Measurements from ENCODE around the gene SPAG17. TPM values are rescaled to one million over a fixed set of nuclear protein-coding genes. Genes with fewer than 3 reads are reported as not detected.

SPAG17 gene
- total and polyA plus RNA-seq, 2 donors from 2014 or later = 8.7 to 10.4 TPM

GRCh38 chr1:118136187-118136941 lies 48.7 kb downstream of the SPAG17 start:
- Histone ChIP-seq H3K9ac (ENCODE audit: low read length in 3 of 3) (no peak overlapping the region), H3K27ac (ENCODE audit: low read depth in 2 of 2, low read length in 2 of 2) (no peak overlapping the region), H3K9me3 (ENCODE audit: control insufficient read depth in 2 of 3, insufficient read depth in 1 of 3, low read length in 3 of 3) (no peaks in the 10 kb centered on the region), H3K4me1 (ENCODE audit: control insufficient read depth in 2 of 3, insufficient read depth in 2 of 3, low read depth in 1 of 3, low read length in 3 of 3) (no peaks in the 10 kb centered on the region), H3K4me3 (ENCODE audit: low read length in 3 of 3) (no peak overlapping the region), H3K27me3 (ENCODE audit: control insufficient read depth, insufficient read depth, low read length) (no peaks in the 10 kb centered on the region), H3K36me3 (ENCODE audit: control insufficient read depth in 2 of 3, insufficient read depth in 3 of 3, low read length in 3 of 3) (no peaks in the 10 kb centered on the region)
- intact Hi-C loops (cut with DNase I) = no loop called here
- no peak for TF ChIP-seq CTCF (IDR thresholded peaks at IDR 0.05; ENCODE audit: borderline replicate concordance, extremely low read depth, insufficient read depth)
- FAIRE-seq = no peak
- no peak for DNase-seq

- intact Hi-C loops (cut with DNase I) = no loop called here
- no peak overlapping the region for H3K4me3 ChIP-seq (ENCODE audit: low read length in 3 of 3)
- H3K36me3 ChIP-seq (ENCODE audit: control insufficient read depth in 2 of 3, insufficient read depth in 3 of 3, low read length in 3 of 3) = no peaks in the 10 kb centered on the region
- no peak overlapping the region for H3K27ac ChIP-seq (ENCODE audit: low read depth in 2 of 2, low read length in 2 of 2)
- no peaks in the 10 kb centered on the region for H3K9me3 ChIP-seq (ENCODE audit: control insufficient read depth in 2 of 3, insufficient read depth in 1 of 3, low read length in 3 of 3)
- H3K9ac ChIP-seq (ENCODE audit: low read length in 3 of 3) = no peak overlapping the region
- TF ChIP-seq CTCF (IDR thresholded peaks at IDR 0.05; ENCODE audit: borderline replicate concordance, extremely low read depth, insufficient read depth) = no peak
- no peaks in the 10 kb centered on the region for H3K4me1 ChIP-seq (ENCODE audit: control insufficient read depth in 2 of 3, insufficient read depth in 2 of 3, low read depth in 1 of 3, low read length in 3 of 3)
- DNase-seq (peak in 1 of 5 donors; percentile 48), FAIRE-seq (no peak)
- H3K27me3 ChIP-seq (ENCODE audit: control insufficient read depth, insufficient read depth, low read length) = no peaks in the 10 kb centered on the region
Measured at GRCh38 chr1:118132000-118132399, 53.0 kb downstream of the SPAG17 start.

- intact Hi-C loops (cut with DNase I) = no loop called here
- Histone ChIP-seq H3K4me1 (ENCODE audit: control insufficient read depth in 2 of 3, insufficient read depth in 2 of 3, low read depth in 1 of 3, low read length in 3 of 3) (no peaks in the 10 kb centered on the region), H3K9me3 (ENCODE audit: control insufficient read depth in 2 of 3, insufficient read depth in 1 of 3, low read length in 3 of 3) (no peaks in the 10 kb centered on the region), H3K4me3 (ENCODE audit: low read length in 3 of 3) (no peak overlapping the region), H3K27me3 (ENCODE audit: control insufficient read depth, insufficient read depth, low read length) (no peaks in the 10 kb centered on the region), H3K9ac (ENCODE audit: low read length in 3 of 3) (no peak overlapping the region), H3K36me3 (ENCODE audit: control insufficient read depth in 2 of 3, insufficient read depth in 3 of 3, low read length in 3 of 3) (no peaks in the 10 kb centered on the region), H3K27ac (ENCODE audit: low read depth in 2 of 2, low read length in 2 of 2) (no peak overlapping the region)
- FAIRE-seq (no peak), DNase-seq (no peak)
- TF ChIP-seq CTCF (IDR thresholded peaks at IDR 0.05; ENCODE audit: borderline replicate concordance, extremely low read depth, insufficient read depth) = no peak
Measured at GRCh38 chr1:118128761-118129160, 56.3 kb downstream of the SPAG17 start.

All from kidney (tissue), 14 donors.